Calu3 (cell line): ENCODE results near the gene AP4M1. TPM values are rescaled to one million over a fixed set of nuclear protein-coding genes. Genes with fewer than 3 reads are reported as not detected.
"Not testable (repeated sequence)": the region's sequence is repeated elsewhere in the genome, so short reads cannot be mapped to it uniquely, and the experiment has no call there.

Experiments
- BruUV-seq: library from RNA; stranded (reverse); fragments of 400-500 nt; replicated peaks from 2 replicates; lab custom pipeline; 2021; lab: Mats Ljungman, UMichigan
- CTCF ChIA-PET: fragments of 300-600 bp; sonication (Branson Sonifier 250); formaldehyde crosslinking; loops from one replicate; lab custom pipeline; 2022; ENCODE audit warnings: antibody characterized with exemption; lab: Charles Lee
- DNase-seq: peaks from one replicate; pipeline ENCODE4 v3.0.0; 2022
- H3K27ac Mint-ChIP-seq: one replicate; pipeline ENCODE4 v1.8.0; 2022; ENCODE audit warnings: mixed read lengths; ENCODE audit not compliant: unreplicated experiment
- H3K27me3 Mint-ChIP-seq: one replicate; pipeline ENCODE4 v1.8.0; 2022; ENCODE audit warnings: mixed read lengths; ENCODE audit not compliant: unreplicated experiment
- H3K36me3 Mint-ChIP-seq: one replicate; pipeline ENCODE4 v1.8.0; 2022; ENCODE audit warnings: mild to moderate bottlenecking, moderate library complexity, mixed read lengths; ENCODE audit not compliant: insufficient read depth, unreplicated experiment
- H3K4me1 Mint-ChIP-seq: one replicate; pipeline ENCODE4 v1.8.0; 2022; ENCODE audit warnings: mild to moderate bottlenecking, low read depth, mixed read lengths; ENCODE audit not compliant: unreplicated experiment
- H3K4me3 Mint-ChIP-seq: one replicate; pipeline ENCODE4 v1.8.0; 2022; ENCODE audit warnings: mild to moderate bottlenecking, low read depth, moderate library complexity, mixed read lengths; ENCODE audit not compliant: unreplicated experiment
- H3K9me3 Mint-ChIP-seq: one replicate; pipeline ENCODE4 v1.8.0; 2022; ENCODE audit warnings: low read depth, mixed read lengths; ENCODE audit not compliant: unreplicated experiment
- intact Hi-C: fragments of 100-400 bp; cut with micrococcal nuclease; formaldehyde crosslinking; loops from one replicate; pipeline ENCODE4 v1.10.0; 2022; ENCODE audit not compliant: unreplicated experiment
- total RNA-seq: library from RNA; stranded (reverse); gene quantifications from 2 replicates; pipeline ENCODE4 v1.2.3, GENCODE V29; 2022
- TF ChIP-seq, protein P1 (sequence below): fragments of 200-600 bp; IDR thresholded peaks from one replicate; pipeline ENCODE4 v1.8.0; 2022; ENCODE audit warnings: antibody characterized with exemption; ENCODE audit not compliant: unreplicated experiment

The AP4M1 gene
- total RNA-seq, 1 experiment from 2014 or later: 13.9 TPM

DNA sequence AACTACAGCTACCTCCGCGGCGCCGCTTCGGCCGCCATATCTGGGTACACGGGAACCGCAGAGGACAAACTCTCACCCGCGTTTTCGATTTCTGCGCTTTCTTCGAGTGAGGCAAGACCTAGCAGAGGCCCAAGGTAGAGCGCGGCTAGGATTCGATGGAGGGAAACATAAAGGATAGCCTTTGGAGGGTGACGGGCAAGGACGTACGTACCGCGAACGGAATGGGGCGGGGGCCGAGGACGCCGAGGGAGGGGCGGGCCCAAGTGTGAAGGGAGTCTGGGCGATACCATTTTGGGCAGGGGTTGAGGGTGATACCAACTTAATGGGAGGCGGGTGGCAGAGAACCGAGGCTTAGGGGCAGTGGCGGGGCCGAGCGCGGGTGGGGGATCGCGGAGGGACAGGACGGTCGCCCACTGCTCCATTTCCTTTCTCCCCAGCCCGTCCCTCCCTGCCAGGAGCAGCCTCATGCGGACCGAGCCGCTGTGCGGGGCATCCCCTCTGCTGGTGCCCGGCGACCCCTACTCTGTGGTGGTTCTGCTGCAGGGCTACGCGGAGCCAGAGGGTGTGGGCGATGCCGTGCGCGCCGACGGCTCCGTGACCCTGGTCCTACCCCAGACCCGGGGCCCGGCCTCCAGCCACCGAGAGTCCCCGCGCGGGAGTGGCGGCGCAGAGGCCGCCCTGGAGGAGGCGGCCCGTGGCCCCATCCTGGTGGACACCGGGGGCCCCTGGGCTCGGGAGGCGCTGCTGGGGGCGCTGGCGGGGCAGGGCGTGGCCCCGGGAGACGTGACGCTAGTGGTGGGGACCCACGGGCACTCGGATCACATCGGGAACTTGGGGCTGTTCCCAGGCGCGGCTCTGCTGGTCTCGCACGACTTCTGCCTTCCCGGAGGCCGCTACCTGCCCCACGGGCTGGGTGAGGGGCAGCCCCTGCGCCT, 25.8 kb downstream of the AP4M1 start, which contains the start of gene MBLAC1:
Gene MBLAC1 (plus strand): TSS at position 37 of the 935 bp plus-strand sequence. CDS start 429 bp downstream, at position 466.
- Mint-ChIP-seq H3K4me3 (peak within 1 kb of the TSS; percentile 88), H3K36me3 (peaks cover 31% of the 10 kb centered on the region), H3K9me3 (no peaks in the 10 kb centered on the region), H3K4me1 (peaks cover 13% of the 10 kb centered on the region), H3K27me3 (no peaks in the 10 kb centered on the region), H3K27ac (peak within 1 kb of the TSS; percentile 93)
- DNase-seq: peak; percentile 83
- BruUV-seq: no TSS peak
- intact Hi-C loops: no loop called here
- CTCF ChIA-PET: no interaction called here
- TF ChIP-seq, protein P1, sequence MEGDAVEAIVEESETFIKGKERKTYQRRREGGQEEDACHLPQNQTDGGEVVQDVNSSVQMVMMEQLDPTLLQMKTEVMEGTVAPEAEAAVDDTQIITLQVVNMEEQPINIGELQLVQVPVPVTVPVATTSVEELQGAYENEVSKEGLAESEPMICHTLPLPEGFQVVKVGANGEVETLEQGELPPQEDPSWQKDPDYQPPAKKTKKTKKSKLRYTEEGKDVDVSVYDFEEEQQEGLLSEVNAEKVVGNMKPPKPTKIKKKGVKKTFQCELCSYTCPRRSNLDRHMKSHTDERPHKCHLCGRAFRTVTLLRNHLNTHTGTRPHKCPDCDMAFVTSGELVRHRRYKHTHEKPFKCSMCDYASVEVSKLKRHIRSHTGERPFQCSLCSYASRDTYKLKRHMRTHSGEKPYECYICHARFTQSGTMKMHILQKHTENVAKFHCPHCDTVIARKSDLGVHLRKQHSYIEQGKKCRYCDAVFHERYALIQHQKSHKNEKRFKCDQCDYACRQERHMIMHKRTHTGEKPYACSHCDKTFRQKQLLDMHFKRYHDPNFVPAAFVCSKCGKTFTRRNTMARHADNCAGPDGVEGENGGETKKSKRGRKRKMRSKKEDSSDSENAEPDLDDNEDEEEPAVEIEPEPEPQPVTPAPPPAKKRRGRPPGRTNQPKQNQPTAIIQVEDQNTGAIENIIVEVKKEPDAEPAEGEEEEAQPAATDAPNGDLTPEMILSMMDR: no peak

DNA sequence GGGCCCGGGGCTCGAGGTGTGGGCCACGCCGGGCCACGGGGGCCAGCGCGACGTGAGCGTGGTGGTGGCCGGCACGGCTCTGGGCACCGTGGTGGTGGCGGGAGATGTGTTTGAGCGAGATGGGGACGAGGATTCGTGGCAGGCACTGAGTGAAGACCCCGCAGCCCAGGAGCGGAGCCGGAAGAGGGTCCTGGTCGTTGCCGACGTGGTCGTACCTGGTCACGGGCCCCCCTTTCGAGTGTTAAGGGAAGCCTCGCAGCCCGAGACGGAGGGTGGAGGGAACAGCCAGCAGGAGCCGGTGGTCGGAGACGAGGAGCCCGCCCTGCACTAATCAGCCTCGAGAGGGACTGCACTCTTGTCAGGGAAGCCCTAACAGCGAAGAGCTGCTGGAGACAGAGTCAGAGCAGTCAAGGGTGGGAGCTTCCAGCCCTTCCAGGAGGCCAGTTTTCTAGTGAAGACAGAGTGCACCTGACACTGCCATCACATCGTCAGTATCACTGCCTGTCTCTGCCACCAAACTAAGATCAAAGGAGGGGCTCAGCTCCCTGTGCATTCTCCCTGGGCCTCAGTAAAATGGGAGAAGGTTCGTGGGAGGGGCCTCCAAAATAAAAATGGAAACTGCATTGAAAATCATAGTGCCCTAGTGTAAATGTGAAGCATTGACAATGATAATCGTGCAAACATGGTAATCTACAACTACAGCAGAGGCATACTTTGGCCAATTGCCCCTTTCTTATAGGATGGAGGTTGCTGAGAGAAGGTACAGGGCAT, 26.6 kb downstream of the AP4M1 start:
- Mint-ChIP-seq H3K27ac (no peak overlapping the region), H3K9me3 (no peaks in the 10 kb centered on the region), H3K27me3 (no peaks in the 10 kb centered on the region), H3K4me1 (peaks cover 13% of the 10 kb centered on the region), H3K36me3 (peaks cover 31% of the 10 kb centered on the region), H3K4me3 (peak overlapping the region; percentile 88)
- TF ChIP-seq, protein P1: no peak
- intact Hi-C loops: no loop called here
- BruUV-seq: no TSS peak
- DNase-seq: no peak
- CTCF ChIA-PET: interaction anchor here (0.6 kb wide), 1 partner anchor 49 kb away, joined by 3 read pairs; the partner anchor contains the start of gene GPC2

DNA sequence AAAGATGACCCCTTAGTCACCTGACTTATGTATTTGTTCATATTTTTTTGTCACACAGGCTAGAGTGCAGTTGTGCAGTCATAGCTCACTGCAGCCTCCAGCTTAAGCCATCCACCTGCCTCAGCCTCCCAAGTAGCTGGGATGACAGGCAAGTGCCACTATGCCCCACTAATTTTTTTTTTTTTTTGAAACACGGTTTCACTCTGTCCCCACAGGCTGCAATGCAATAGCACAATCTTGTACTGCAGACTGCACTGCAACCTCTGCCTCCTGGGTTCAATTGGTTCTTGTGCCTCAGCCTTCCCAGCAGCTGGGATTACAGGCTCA, 27.2 kb downstream of the AP4M1 start:
- TF ChIP-seq, protein P1: no peak
- Mint-ChIP-seq H3K4me3 (no peak overlapping the region), H3K4me1 (peaks cover 13% of the 10 kb centered on the region), H3K27ac (no peak overlapping the region), H3K36me3 (peaks cover 31% of the 10 kb centered on the region), H3K27me3 (no peaks in the 10 kb centered on the region), H3K9me3 (no peaks in the 10 kb centered on the region)
- intact Hi-C loops: no loop called here
- DNase-seq: no peak
- CTCF ChIA-PET: interaction anchor here (0.6 kb wide), 1 partner anchor 48 kb away, joined by 3 read pairs; the partner anchor contains the start of gene GPC2
- BruUV-seq: no TSS peak

DNA sequence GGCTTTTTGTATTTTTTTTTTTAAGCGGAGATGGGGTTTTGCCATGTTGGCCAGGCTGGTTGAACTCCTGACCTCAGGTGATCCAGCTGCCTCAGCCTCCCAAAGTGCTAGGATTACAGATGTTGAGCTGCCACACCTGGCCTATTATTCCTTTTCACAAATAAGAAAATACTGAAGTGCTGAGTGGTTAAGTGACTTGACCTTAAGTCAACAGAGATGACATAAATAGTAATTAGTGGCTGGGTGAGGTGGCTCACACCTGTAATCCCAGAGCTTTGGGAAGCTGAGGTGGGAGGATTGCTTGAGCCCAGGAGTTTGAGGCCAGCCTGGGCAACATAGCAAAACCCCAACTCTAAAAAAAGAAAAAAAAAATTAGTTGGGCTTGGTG, 28.8 kb downstream of the AP4M1 start:
- H3K4me1 Mint-ChIP-seq: peaks cover 13% of the 10 kb centered on the region
- BruUV-seq, H3K4me3 Mint-ChIP-seq, DNase-seq, H3K9me3 Mint-ChIP-seq, H3K27ac Mint-ChIP-seq, H3K27me3 Mint-ChIP-seq: not testable (repeated sequence)
- CTCF ChIA-PET: interaction anchor here (0.7 kb wide), 1 partner anchor 89 kb away, joined by 3 read pairs; no protein-coding TSS in a partner anchor
- H3K36me3 Mint-ChIP-seq: peaks cover 31% of the 10 kb centered on the region
- intact Hi-C loops: loop anchor here (5.0 kb wide), 1 partner anchor 82 kb away; no protein-coding TSS in a partner anchor
